ENCODE measurements around the gene FAM170B. TPM values are rescaled to one million over a fixed set of nuclear protein-coding genes. Genes with fewer than 3 reads are reported as not detected.

The FAM170B gene
- total RNA-seq, 1 experiment from 2014 or later: not detected

DNA sequence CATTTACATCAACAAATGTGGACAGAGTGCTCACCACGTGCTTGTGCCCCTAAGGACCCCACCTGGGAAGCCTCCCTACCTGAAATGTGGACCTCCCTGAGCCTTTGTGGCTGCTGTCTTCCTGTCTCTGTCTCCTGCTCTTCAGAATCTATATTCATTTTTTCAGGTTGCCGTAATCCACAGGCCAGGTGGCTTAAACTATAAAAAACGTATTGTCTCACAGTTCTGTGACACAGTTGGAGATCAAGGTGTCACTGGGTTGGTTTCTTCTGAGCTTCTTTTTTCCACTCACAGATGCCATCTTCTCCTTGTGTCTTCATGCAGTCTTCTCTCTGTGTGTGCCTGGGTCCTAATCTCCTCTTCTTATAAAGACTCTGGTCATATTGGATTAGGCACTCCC lies 12.9 kb downstream of the FAM170B start (continued):
- TF ChIP-seq TCF7 (CRISPR knock-in tag; IDR thresholded peaks at IDR 0.05; ENCODE audit: low read depth) (no peak), SP1 (CRISPR knock-in tag; conservative IDR thresholded peaks at IDR 0.05) (no peak), CBFB (CRISPR knock-in tag; IDR thresholded peaks at IDR 0.05; ENCODE audit: low read depth) (no peak), ZBTB43 (CRISPR knock-in tag; IDR thresholded peaks at IDR 0.05) (no peak), STAT6 (CRISPR knock-in tag; conservative IDR thresholded peaks at IDR 0.05; ENCODE audit: low read depth) (no peak), TEAD1 (CRISPR knock-in tag; IDR thresholded peaks at IDR 0.05) (no peak), ATF3 (CRISPR knock-in tag; conservative IDR thresholded peaks at IDR 0.05) (no peak), MYBL2 (CRISPR knock-in tag; IDR thresholded peaks at IDR 0.05) (no peak), ZMAT4 (CRISPR knock-in tag; IDR thresholded peaks at IDR 0.05) (no peak), NFATC4 (CRISPR knock-in tag; IDR thresholded peaks at IDR 0.05) (no peak)
- TF ChIP-seq, protein P1, sequence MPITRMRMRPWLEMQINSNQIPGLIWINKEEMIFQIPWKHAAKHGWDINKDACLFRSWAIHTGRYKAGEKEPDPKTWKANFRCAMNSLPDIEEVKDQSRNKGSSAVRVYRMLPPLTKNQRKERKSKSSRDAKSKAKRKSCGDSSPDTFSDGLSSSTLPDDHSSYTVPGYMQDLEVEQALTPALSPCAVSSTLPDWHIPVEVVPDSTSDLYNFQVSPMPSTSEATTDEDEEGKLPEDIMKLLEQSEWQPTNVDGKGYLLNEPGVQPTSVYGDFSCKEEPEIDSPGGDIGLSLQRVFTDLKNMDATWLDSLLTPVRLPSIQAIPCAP (CRISPR knock-in tag; IDR thresholded peaks at IDR 0.05): no peak
- TF ChIP-seq, protein P2, sequence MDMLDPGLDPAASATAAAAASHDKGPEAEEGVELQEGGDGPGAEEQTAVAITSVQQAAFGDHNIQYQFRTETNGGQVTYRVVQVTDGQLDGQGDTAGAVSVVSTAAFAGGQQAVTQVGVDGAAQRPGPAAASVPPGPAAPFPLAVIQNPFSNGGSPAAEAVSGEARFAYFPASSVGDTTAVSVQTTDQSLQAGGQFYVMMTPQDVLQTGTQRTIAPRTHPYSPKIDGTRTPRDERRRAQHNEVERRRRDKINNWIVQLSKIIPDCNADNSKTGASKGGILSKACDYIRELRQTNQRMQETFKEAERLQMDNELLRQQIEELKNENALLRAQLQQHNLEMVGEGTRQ (CRISPR knock-in tag; IDR thresholded peaks at IDR 0.05): no peak

- 0 out of 2 replicates have a peak, but pooled peaks cover 2% of the 10 kb centered on the region for H3K4me1 Mint-ChIP-seq
- no peak overlapping the region for H3K27ac Mint-ChIP-seq
- TF ChIP-seq ZBTB43 (CRISPR knock-in tag; IDR thresholded peaks at IDR 0.05) (no peak), ZNF512 (CRISPR knock-in tag; IDR thresholded peaks at IDR 0.05; ENCODE audit: borderline replicate concordance) (no peak), MYBL2 (CRISPR knock-in tag; IDR thresholded peaks at IDR 0.05) (no peak), KAT7 (CRISPR knock-in tag; IDR thresholded peaks at IDR 0.05; ENCODE audit: borderline replicate concordance) (no peak), ZNF317 (CRISPR knock-in tag; IDR thresholded peaks at IDR 0.05; ENCODE audit: borderline replicate concordance, low read depth) (no peak), FOXK1 (CRISPR knock-in tag; IDR thresholded peaks at IDR 0.05) (no peak), RELA (CRISPR knock-in tag; IDR thresholded peaks at IDR 0.05; ENCODE audit: borderline replicate concordance) (no peak), NR2C2 (CRISPR knock-in tag; IDR thresholded peaks at IDR 0.05) (no peak)
- TF ChIP-seq, protein P3, sequence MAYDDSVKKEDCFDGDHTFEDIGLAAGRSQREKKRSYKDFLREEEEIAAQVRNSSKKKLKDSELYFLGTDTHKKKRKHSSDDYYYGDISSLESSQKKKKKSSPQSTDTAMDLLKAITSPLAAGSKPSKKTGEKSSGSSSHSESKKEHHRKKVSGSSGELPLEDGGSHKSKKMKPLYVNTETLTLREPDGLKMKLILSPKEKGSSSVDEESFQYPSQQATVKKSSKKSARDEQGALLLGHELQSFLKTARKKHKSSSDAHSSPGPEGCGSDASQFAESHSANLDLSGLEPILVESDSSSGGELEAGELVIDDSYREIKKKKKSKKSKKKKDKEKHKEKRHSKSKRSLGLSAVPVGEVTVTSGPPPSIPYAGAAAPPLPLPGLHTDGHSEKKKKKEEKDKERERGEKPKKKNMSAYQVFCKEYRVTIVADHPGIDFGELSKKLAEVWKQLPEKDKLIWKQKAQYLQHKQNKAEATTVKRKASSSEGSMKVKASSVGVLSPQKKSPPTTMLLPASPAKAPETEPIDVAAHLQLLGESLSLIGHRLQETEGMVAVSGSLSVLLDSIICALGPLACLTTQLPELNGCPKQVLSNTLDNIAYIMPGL (CRISPR knock-in tag; IDR thresholded peaks at IDR 0.05): no peak
- TF ChIP-seq, protein P1 (CRISPR knock-in tag; IDR thresholded peaks at IDR 0.05): no peak
- ATAC-seq: no peak
- H3K27me3 Mint-ChIP-seq (ENCODE audit: low read depth): peaks cover 8% of the 10 kb centered on the region
- no peak overlapping the region for H3K4me3 Mint-ChIP-seq
- no peak for DNase-seq (ENCODE audit: low spot score)
- CTCF ChIA-PET: interaction anchor here (1.4 to 1.5 kb wide), 3 partner anchors 12 to 45 kb away, joined by 3 to 7 read pairs (median 4); no protein-coding TSS in a partner anchor
- POLR2A ChIA-PET: no interaction called here
- H3K9me3 Mint-ChIP-seq: peaks cover 24% of the 10 kb centered on the region
- H3K36me3 Mint-ChIP-seq: no peaks in the 10 kb centered on the region
Observed at GRCh38 chr10:49119746-49120145, 14.1 kb downstream of the FAM170B start.
